GM21737 (cell line): ENCODE data around the gene FYTTD1.

Source experiments
- ATAC-seq: cut with Tn5 transposase; IDR thresholded peaks from one replicate; pipeline ENCODE4 v1.9.1; 2021; ENCODE audit warnings: mild to moderate bottlenecking, moderate library complexity; ENCODE audit not compliant: unreplicated experiment

The FYTTD1 gene

GRCh38 chr3:197830308-197830966 lies 80.8 kb downstream of the FYTTD1 start:
- ATAC-seq, result no peak

- no peak for ATAC-seq
Observed at GRCh38 chr3:197830967-197831313, 81.3 kb downstream of the FYTTD1 start.

GRCh38 chr3:197833930-197834715 lies 84.4 kb downstream of the FYTTD1 start:
- ATAC-seq, result no peak

GRCh38 chr3:197835509-197835908 lies 85.8 kb downstream of the FYTTD1 start:
- ATAC-seq, result no peak

GRCh38 chr3:197836244-197836643 lies 86.6 kb downstream of the FYTTD1 start:
- no peak for ATAC-seq
